Thymus (tissue), 11 donors: ENCODE results near the gene OVOL3. TPM values are rescaled to one million over a fixed set of nuclear protein-coding genes. Genes with fewer than 3 reads are reported as not detected.

Experiments used
- DNase-seq, 9 donors: peaks; one replicate each; pipeline ENCODE4 v3.0.0-alpha.2; 2013; ENCODE audit warnings: low spot score in 9 of 9, low read depth in 6 of 9, missing footprints in 1 of 9
- H3K27ac ChIP-seq, 2 donors: one replicate each; pipeline ENCODE4 v1.5.1; 2013; ENCODE audit warnings: control low read depth in 1 of 2, low read depth in 1 of 2, low read length in 1 of 2, mild to moderate bottlenecking in 1 of 2, moderate library complexity in 1 of 2
- H3K27me3 ChIP-seq, 2 donors: one replicate each; pipeline ENCODE4 v1.5.1; 2013; ENCODE audit warnings: low read length in 1 of 2; ENCODE audit not compliant: control insufficient read depth in 2 of 2, insufficient read depth in 1 of 2
- H3K36me3 ChIP-seq, 2 donors: one replicate each; pipeline ENCODE4 v1.5.1; 2013; ENCODE audit warnings: low read length in 1 of 2, mild to moderate bottlenecking in 1 of 2, moderate library complexity in 1 of 2; ENCODE audit not compliant: control insufficient read depth in 2 of 2, insufficient read depth in 2 of 2
- H3K4me1 ChIP-seq, 2 donors: one replicate each; pipeline ENCODE4 v1.5.1; 2013; ENCODE audit warnings: low read length in 2 of 2; ENCODE audit not compliant: control insufficient read depth in 2 of 2, insufficient read depth in 2 of 2
- H3K4me3 ChIP-seq, 2 donors: one replicate each; pipeline ENCODE4 v1.5.1; 2013; ENCODE audit warnings: low read length in 2 of 2, control low read depth in 1 of 2, mild to moderate bottlenecking in 1 of 2
- H3K9me3 ChIP-seq, 2 donors: one replicate each; pipeline ENCODE4 v1.5.1; 2013; ENCODE audit warnings: low read length in 1 of 2, mild to moderate bottlenecking in 1 of 2; ENCODE audit not compliant: control insufficient read depth in 2 of 2, insufficient read depth in 1 of 2
- WGBS: extraction: QIAGEN DNeasy Blood & Tissue Kit; methylation state at CpG from one replicate; pipeline ENCODE4 v1.1.7; 2013; 5-methylcytosine and 5-hydroxymethylcytosine counted together
- polyA plus RNA-seq: library from polyadenylated mRNA; stranded (reverse); fragments of 200-250 nt; gene quantifications from one replicate; pipeline ENCODE4 v1.2.3, GENCODE V29; 2013
- total RNA-seq: library from RNA; stranded (reverse); fragments of 120-200 nt; gene quantifications from one replicate; pipeline ENCODE4 v1.2.4, GENCODE V29; 2013
- donor health status: healthy.

OVOL3 gene
- total and polyA plus RNA-seq, 2 donors: 0.11 TPM; not detected in 1

DNA sequence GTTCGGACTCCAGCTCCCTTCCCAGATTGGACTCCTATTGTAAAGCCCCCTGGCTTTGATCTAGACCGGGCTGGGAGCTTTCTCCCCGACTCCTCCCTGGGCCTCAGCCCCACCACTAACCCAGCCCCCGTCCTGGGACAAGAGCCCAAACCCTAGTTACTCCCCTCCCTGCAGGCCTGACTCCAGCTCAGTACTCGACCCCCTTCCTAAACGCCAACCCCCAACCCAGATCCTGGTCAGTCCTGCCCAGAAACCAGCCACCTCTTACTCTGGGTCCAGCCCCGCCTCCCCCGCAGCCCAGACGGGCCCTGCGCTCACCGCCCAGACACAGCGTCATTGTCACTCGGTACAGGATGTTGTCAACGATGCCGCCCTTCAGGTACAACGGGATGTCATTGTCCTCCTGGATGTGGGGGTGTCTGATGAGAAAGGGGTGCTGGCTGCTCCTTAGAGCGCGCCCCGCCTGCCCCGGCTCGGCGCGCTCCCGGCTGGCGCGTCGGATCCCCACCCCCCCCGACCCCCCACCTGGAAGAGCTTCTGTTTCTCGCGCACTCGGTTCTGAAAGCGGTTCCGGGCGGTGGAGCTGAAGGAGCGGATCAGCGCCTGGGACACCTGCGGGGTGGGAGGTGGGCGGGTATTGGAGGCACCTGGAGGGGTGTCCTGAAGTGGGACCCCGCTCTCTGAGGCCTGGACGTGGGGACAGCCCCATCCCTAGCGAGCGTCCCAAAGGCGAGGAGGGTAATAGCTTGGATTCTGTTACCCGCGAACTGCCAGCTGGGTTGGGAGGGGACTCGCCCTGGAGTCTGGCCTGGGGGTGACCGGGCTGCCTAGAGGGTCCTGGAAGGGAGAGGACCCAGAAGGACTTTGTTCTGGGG lies 40.4 kb downstream of the OVOL3 start:
- DNase-seq: no peak
- peaks cover 25 to 42% of the 10 kb centered on the region in 2 donors for H3K36me3 ChIP-seq
- 92% methylated on average over 47 of the region's 47 CpGs for WGBS
- H3K27ac ChIP-seq: peak overlapping the region; percentile 64 to 72
- H3K4me1 ChIP-seq: no peaks in the 10 kb centered on the region
- no peaks in the 10 kb centered on the region for H3K27me3 ChIP-seq
- H3K9me3 ChIP-seq: no peaks in the 10 kb centered on the region
- peak overlapping the region; percentile 25 to 30 for H3K4me3 ChIP-seq

GRCh38 chr19:36152019-36152351 lies 41.0 kb downstream of the OVOL3 start:
- Histone ChIP-seq H3K4me1 (no peaks in the 10 kb centered on the region), H3K27ac (peak overlapping the region; percentile 64 to 72), H3K4me3 (peak overlapping the region; percentile 25 to 30), H3K27me3 (no peaks in the 10 kb centered on the region), H3K36me3 (peaks cover 23 to 38% of the 10 kb centered on the region in 2 donors), H3K9me3 (no peaks in the 10 kb centered on the region)
- WGBS: 86% methylated on average over 16 of the region's 16 CpGs
- no peak for DNase-seq

DNA sequence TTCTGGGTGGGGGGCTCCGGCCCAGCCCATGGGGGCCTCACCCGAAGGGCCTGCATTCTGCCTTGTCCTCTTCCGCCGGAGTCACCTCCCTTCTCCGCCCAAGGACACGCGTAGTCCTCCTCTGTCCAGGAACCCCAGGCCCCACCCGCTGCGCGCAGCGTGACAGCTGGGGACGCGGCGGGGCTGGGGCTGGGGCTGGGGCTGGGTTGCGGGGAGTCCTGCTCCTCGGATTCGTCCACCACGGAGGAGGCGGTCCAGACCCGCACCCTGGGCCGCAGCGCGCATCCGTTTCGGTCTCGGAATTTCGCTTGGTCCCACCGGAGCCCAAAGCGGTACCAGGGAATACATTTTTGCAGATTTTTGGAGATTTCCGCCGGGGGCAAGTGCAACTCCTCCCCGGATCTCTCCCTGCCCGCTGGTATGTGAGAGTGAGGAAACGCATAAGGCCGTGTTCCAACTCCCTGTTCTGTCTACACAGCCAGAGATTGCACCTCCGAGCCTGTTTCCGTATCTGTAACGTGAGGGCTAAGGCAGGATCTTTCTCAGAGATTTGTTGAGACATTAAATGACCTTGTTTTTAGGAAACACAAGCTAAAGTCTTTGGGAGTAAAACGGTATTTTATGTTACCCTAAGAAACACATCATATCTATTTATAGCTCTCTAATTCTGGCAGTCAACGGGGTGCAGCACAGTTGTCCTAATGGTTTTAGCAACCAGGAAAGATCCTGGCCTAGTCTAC lies 41.6 kb downstream of the OVOL3 start, which contains the start of gene COX7A1:
COX7A1 (minus strand) TSS at position 96 of the 740 bp plus-strand sequence; CDS start at position 56, 40 bp downstream.
- peak within 1 kb of the TSS; percentile 64 to 72 for H3K27ac ChIP-seq
- no peaks in the 10 kb centered on the region for H3K4me1 ChIP-seq
- H3K9me3 ChIP-seq: no peaks in the 10 kb centered on the region
- peaks cover 20 to 33% of the 10 kb centered on the region in 2 donors for H3K36me3 ChIP-seq
- no peak for DNase-seq
- WGBS: 56% methylated on average over 40 of the region's 40 CpGs
- H3K27me3 ChIP-seq: no peaks in the 10 kb centered on the region
- H3K4me3 ChIP-seq: peak within 1 kb of the TSS; percentile 25 to 30

- Histone ChIP-seq H3K9me3 (no peaks in the 10 kb centered on the region), H3K27ac (no peak overlapping the region), H3K36me3 (peaks cover 18 to 28% of the 10 kb centered on the region in 2 donors), H3K4me1 (no peaks in the 10 kb centered on the region), H3K4me3 (no peak overlapping the region), H3K27me3 (no peaks in the 10 kb centered on the region)
- whole genome bisulfite sequencing: 98% methylated on average over 10 of the region's 10 CpGs
- no peak for DNase-seq
Measured at GRCh38 chr19:36153126-36153525, 42.2 kb downstream of the OVOL3 start.

GRCh38 chr19:36160821-36161596 lies 50.1 kb downstream of the OVOL3 start:
- Histone ChIP-seq H3K4me3 (no peak overlapping the region), H3K4me1 (no peaks in the 10 kb centered on the region), H3K27me3 (no peaks in the 10 kb centered on the region), H3K9me3 (no peaks in the 10 kb centered on the region), H3K27ac (no peak overlapping the region), H3K36me3 (no peaks in the 10 kb centered on the region)
- no peak for DNase-seq
- WGBS: 96% methylated on average over 7 of the region's 7 CpGs

Other genes starting within 250 kb of the OVOL3 start
- gene APLP1, start 242.6 kb upstream of the OVOL3 start, total RNA-seq: 2.5 TPM
- 3.3 TPM for gene APLP1, start 242.6 kb upstream of the OVOL3 start, polyA plus RNA-seq
- gene NFKBID, start 210.6 kb upstream of the OVOL3 start, total RNA-seq: 12.0 TPM
- 29.8 TPM for gene NFKBID, start 210.6 kb upstream of the OVOL3 start, polyA plus RNA-seq
- 50.7 TPM for gene HCST, start 208.6 kb upstream of the OVOL3 start, total RNA-seq
- 158 TPM for gene HCST, start 208.6 kb upstream of the OVOL3 start, polyA plus RNA-seq
- gene TYROBP, start 202.8 kb upstream of the OVOL3 start, total RNA-seq: 52.6 TPM
- 162 TPM for gene TYROBP, start 202.8 kb upstream of the OVOL3 start, polyA plus RNA-seq
- 0.47 TPM for gene LRFN3, start 174.8 kb upstream of the OVOL3 start, total RNA-seq
- gene LRFN3, start 174.8 kb upstream of the OVOL3 start, polyA plus RNA-seq: 1.6 TPM
- gene SDHAF1, start 116.0 kb upstream of the OVOL3 start, total RNA-seq: 28.8 TPM
- 27.2 TPM for gene SDHAF1, start 116.0 kb upstream of the OVOL3 start, polyA plus RNA-seq
- gene SYNE4, start 102.3 kb upstream of the OVOL3 start, total RNA-seq: 3.1 TPM
- 5.8 TPM for gene SYNE4, start 102.3 kb upstream of the OVOL3 start, polyA plus RNA-seq
- 14.1 TPM for gene ALKBH6, start 96.9 kb upstream of the OVOL3 start, total RNA-seq
- gene ALKBH6, start 96.9 kb upstream of the OVOL3 start, polyA plus RNA-seq: 33.9 TPM
- gene CLIP3, start 78.3 kb upstream of the OVOL3 start, total RNA-seq: 3.6 TPM
- 6.7 TPM for gene CLIP3, start 78.3 kb upstream of the OVOL3 start, polyA plus RNA-seq
- gene THAP8, start 56.9 kb upstream of the OVOL3 start, total RNA-seq: 5.4 TPM
- 5.7 TPM for gene THAP8, start 56.9 kb upstream of the OVOL3 start, polyA plus RNA-seq
- 4.6 TPM for gene WDR62, start 56.2 kb upstream of the OVOL3 start, total RNA-seq
- 2.4 TPM for gene WDR62, start 56.2 kb upstream of the OVOL3 start, polyA plus RNA-seq
- 81.7 TPM for gene POLR2I, start 3.7 kb downstream of the OVOL3 start, total RNA-seq
- 58.2 TPM for gene POLR2I, start 3.7 kb downstream of the OVOL3 start, polyA plus RNA-seq
- gene TBCB, start 4.3 kb downstream of the OVOL3 start, total RNA-seq: 186 TPM
- 159 TPM for gene TBCB, start 4.3 kb downstream of the OVOL3 start, polyA plus RNA-seq
- gene CAPNS1, start 28.9 kb downstream of the OVOL3 start, total RNA-seq: 254 TPM
- gene CAPNS1, start 28.9 kb downstream of the OVOL3 start, polyA plus RNA-seq: 380 TPM
- gene COX7A1, start 41.3 kb downstream of the OVOL3 start, total RNA-seq: 45.0 TPM
- gene COX7A1, start 41.3 kb downstream of the OVOL3 start, polyA plus RNA-seq: 40.4 TPM
- 3.1 TPM for gene ZNF565, start 103.5 kb downstream of the OVOL3 start, total RNA-seq
- gene ZNF565, start 103.5 kb downstream of the OVOL3 start, polyA plus RNA-seq: 3.0 TPM
- gene ZNF146, start 104.0 kb downstream of the OVOL3 start, total RNA-seq: 74.7 TPM
- 41.4 TPM for gene ZNF146, start 104.0 kb downstream of the OVOL3 start, polyA plus RNA-seq